Vagina (tissue), 2 donors: ENCODE data around the gene TSPAN5. TPM values are rescaled to one million over a fixed set of nuclear protein-coding genes. Genes with fewer than 3 reads are reported as not detected.

Experiments used
- DNase-seq, 2 donors: peaks; one replicate each; pipeline ENCODE4 v3.0.0-alpha.2; 2017; ENCODE audit errors: extremely low spot score in 2 of 2
- H3K27ac ChIP-seq: fragments of 200-600 bp; sonication (generic); one replicate; pipeline ENCODE4 v1.5.1; 2019
- H3K27me3 ChIP-seq: fragments of 200-600 bp; sonication (generic); one replicate; pipeline ENCODE4 v1.5.1; 2019
- H3K36me3 ChIP-seq, 2 donors: fragments of 200-600 bp; sonication (generic); one replicate each; pipeline ENCODE4 v1.5.1; 2017 to 2019
- H3K4me1 ChIP-seq: fragments of 200-600 bp; sonication (generic); one replicate; pipeline ENCODE4 v1.5.1; 2019
- H3K4me3 ChIP-seq, 2 donors: fragments of 200-600 bp; sonication (generic); 1 replicate in 1 of 2; 2 replicates in 1 of 2; pipeline ENCODE4 v1.5.1; 2016 to 2019
- H3K9me3 ChIP-seq: fragments of 200-600 bp; sonication (generic); one replicate; pipeline ENCODE4 v1.5.1; 2019
- POLR2A ChIP-seq, 2 donors: fragments of 450-650 bp; IDR thresholded peaks; one replicate each; pipeline ENCODE4 v1.6.1; 2017; ENCODE audit warnings: antibody characterized with exemption in 2 of 2, mild to moderate bottlenecking in 2 of 2, moderate library complexity in 2 of 2
- POLR2AphosphoS5 ChIP-seq, 2 donors: sonication (generic); formaldehyde crosslinking; IDR thresholded peaks; one replicate each; pipeline ENCODE4 v1.9.0; 2017; ENCODE audit warnings: antibody characterized with exemption in 2 of 2, mild to moderate bottlenecking in 2 of 2, low read depth in 1 of 2; ENCODE audit not compliant: insufficient read depth in 1 of 2
- intact Hi-C: fragments of 100-400 bp; cut with DNase I; formaldehyde crosslinking; loops from one replicate; pipeline ENCODE4 v1.15.1; 2023
- total RNA-seq: library from RNA; depleted of rRNA; stranded (reverse); fragments of >200 nt; gene quantifications from one replicate; pipeline ENCODE4 v1.2.3, GENCODE V29; 2016
- TF ChIP-seq, protein P1 (sequence below), 3 experiments: fragments of 450-650 bp in 2 of 3; fragments of 200-600 bp in 1 of 3; sonication (generic) in 1 of 3; IDR thresholded peaks; one replicate each; pipeline ENCODE4 v1.5.1; 2017 to 2019; ENCODE audit warnings: antibody characterized with exemption in 3 of 3, mild to moderate bottlenecking in 2 of 3, moderate library complexity in 2 of 3

The TSPAN5 gene
- total RNA-seq, 1 donor from 2014 or later, result 15.5 TPM

DNA sequence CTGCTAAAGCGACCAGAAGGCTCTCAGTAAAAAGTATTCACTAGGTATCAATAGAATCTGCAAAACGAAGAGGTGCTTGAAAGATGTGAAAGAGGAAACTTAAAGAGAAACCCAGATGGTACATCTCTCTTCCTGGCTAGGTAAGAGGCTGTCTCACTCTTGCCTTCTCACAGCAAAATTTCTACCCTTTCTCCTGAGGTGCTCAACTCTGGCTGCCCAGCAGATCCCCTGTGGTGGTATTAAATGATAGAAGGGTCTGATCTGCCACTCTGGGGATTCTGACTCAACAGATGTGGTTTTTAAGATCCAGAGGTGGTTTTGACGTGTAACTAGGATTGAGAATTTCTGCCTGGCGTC lies 14.9 kb upstream of the TSPAN5 start:
- intact Hi-C loops, result no loop called here
- Histone ChIP-seq H3K4me1 (no peaks in the 10 kb centered on the region), H3K36me3 (no peaks in the 10 kb centered on the region), H3K9me3 (no peaks in the 10 kb centered on the region), H3K27ac (no peak overlapping the region), H3K4me3 (no peak overlapping the region), H3K27me3 (no peaks in the 10 kb centered on the region)
- TF ChIP-seq, protein P1, sequence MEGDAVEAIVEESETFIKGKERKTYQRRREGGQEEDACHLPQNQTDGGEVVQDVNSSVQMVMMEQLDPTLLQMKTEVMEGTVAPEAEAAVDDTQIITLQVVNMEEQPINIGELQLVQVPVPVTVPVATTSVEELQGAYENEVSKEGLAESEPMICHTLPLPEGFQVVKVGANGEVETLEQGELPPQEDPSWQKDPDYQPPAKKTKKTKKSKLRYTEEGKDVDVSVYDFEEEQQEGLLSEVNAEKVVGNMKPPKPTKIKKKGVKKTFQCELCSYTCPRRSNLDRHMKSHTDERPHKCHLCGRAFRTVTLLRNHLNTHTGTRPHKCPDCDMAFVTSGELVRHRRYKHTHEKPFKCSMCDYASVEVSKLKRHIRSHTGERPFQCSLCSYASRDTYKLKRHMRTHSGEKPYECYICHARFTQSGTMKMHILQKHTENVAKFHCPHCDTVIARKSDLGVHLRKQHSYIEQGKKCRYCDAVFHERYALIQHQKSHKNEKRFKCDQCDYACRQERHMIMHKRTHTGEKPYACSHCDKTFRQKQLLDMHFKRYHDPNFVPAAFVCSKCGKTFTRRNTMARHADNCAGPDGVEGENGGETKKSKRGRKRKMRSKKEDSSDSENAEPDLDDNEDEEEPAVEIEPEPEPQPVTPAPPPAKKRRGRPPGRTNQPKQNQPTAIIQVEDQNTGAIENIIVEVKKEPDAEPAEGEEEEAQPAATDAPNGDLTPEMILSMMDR (IDR thresholded peaks at IDR 0.05), result no peak
- no peak for TF ChIP-seq POLR2AphosphoS5 (IDR thresholded peaks at IDR 0.05; ENCODE audit: insufficient read depth in 1 of 2, low read depth in 1 of 2)
- no peak for TF ChIP-seq POLR2A (IDR thresholded peaks at IDR 0.05)
- DNase-seq, result no peak

DNA sequence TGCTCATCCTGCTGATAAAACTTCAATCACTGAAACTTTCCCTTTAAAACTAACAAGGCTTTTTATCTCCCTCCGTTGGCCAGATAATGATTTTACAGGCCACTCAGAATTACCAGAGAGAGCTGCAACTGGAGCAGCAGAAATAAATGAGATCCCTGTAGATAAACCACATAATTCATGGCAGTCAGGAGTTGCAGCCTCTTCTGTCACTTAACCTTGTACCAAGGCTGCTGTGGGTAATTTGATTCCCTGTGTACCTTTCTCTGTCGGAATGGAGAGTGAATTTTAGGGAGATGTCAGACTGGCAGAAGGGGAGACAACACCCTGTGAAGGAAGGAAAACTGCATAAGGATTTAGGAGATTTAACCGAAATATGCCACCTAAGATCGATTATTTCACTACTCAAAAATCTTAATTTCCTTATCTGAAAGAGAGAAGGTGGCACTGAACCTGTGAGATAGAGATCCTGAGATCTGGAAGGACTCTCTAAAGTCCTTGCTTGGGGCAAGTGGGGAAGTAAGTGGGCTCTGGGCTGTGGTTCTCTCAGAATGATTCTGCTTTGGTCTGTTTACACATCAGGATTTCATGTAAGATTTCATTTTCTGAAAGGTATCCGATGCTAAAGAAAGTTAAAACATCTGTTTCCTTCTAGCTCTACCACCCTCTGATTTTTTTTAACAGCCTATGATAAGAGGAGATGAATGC lies 14.3 kb upstream of the TSPAN5 start:
- no peak overlapping the region for H3K27ac ChIP-seq
- intact Hi-C loops, result no loop called here
- no peaks in the 10 kb centered on the region for H3K9me3 ChIP-seq
- TF ChIP-seq POLR2A (IDR thresholded peaks at IDR 0.05), result no peak
- TF ChIP-seq POLR2AphosphoS5 (IDR thresholded peaks at IDR 0.05; ENCODE audit: insufficient read depth in 1 of 2, low read depth in 1 of 2), result no peak
- TF ChIP-seq, protein P1 (IDR thresholded peaks at IDR 0.05), result no peak
- no peaks in the 10 kb centered on the region for H3K4me1 ChIP-seq
- no peak for DNase-seq
- H3K27me3 ChIP-seq, result no peaks in the 10 kb centered on the region
- no peaks in the 10 kb centered on the region for H3K36me3 ChIP-seq
- H3K4me3 ChIP-seq, result no peak overlapping the region

DNA sequence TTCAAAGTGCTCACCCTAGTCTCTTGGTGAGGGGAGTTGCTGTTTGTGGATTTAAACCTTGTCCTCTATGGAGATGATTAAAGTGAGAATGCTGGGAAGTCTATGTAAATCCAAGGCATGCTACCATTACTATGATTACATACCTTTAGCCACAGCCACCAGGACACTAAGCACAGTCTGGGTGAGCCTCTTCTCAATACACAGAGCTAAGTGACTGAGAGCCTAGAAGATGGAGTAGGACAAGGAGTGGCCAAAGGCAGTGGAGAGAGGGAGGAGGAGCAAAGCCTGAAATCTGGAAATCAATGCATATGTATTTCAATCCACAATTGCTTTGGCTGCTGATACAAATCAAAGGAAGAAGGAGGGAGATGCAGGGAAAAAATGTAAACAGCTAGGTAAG lies 12.7 kb upstream of the TSPAN5 start:
- Histone ChIP-seq H3K36me3 (no peaks in the 10 kb centered on the region), H3K27me3 (no peaks in the 10 kb centered on the region), H3K27ac (no peak overlapping the region), H3K4me3 (no peak overlapping the region), H3K4me1 (no peaks in the 10 kb centered on the region), H3K9me3 (no peaks in the 10 kb centered on the region)
- no peak for DNase-seq
- TF ChIP-seq, protein P1 (IDR thresholded peaks at IDR 0.05), result no peak
- TF ChIP-seq POLR2AphosphoS5 (IDR thresholded peaks at IDR 0.05; ENCODE audit: insufficient read depth in 1 of 2, low read depth in 1 of 2) (no peak), POLR2A (IDR thresholded peaks at IDR 0.05) (no peak)
- intact Hi-C loops, result no loop called here

DNA sequence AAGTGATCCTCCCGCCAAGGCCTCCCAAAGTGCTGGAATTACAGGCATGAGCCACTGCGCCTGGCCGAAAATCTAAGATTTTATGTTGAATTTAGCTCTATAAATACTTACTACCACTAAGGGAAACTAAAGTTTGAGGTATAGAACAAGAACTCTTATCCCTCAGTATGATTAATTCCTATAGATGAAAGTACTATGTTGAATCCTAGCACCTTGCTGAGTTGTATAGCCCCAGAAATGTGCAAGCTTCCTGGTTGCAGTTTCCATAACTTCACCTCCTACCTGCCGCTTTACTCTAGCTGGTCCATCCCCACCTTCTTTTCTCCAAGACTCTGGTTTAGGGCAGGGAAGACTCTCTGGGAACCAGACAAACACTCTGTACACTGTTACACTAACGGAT lies 11.8 kb upstream of the TSPAN5 start:
- Histone ChIP-seq H3K4me1 (no peaks in the 10 kb centered on the region), H3K9me3 (no peaks in the 10 kb centered on the region), H3K4me3 (no peak overlapping the region), H3K27ac (no peak overlapping the region), H3K27me3 (no peaks in the 10 kb centered on the region), H3K36me3 (no peaks in the 10 kb centered on the region)
- DNase-seq, result no peak
- TF ChIP-seq, protein P1 (IDR thresholded peaks at IDR 0.05), result no peak
- TF ChIP-seq POLR2A (IDR thresholded peaks at IDR 0.05), result no peak
- no peak for TF ChIP-seq POLR2AphosphoS5 (IDR thresholded peaks at IDR 0.05; ENCODE audit: insufficient read depth in 1 of 2, low read depth in 1 of 2)
- intact Hi-C loops, result no loop called here

DNA sequence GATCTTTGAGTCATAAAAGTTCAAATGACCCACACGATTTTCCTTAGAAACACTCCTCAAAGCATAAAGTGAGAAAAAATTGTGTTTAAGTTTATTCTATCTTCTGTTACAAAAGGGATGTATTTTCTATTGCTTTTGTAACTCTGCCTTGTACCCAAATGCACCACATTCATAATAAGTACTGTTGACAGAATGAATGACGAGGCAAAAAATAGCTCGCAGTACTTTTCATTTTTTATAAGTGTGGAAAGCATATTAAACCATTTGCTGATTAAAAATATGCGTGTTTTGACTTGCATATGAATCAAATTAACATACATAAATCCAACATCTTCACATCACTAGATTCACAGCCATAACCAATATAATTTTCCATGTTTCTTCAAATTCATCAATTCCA lies 11.2 kb upstream of the TSPAN5 start:
- no peak for TF ChIP-seq POLR2AphosphoS5 (IDR thresholded peaks at IDR 0.05; ENCODE audit: insufficient read depth in 1 of 2, low read depth in 1 of 2)
- TF ChIP-seq POLR2A (IDR thresholded peaks at IDR 0.05), result no peak
- TF ChIP-seq, protein P1 (IDR thresholded peaks at IDR 0.05), result no peak
- Histone ChIP-seq H3K27ac (no peak overlapping the region), H3K4me1 (no peaks in the 10 kb centered on the region), H3K27me3 (no peaks in the 10 kb centered on the region), H3K9me3 (no peaks in the 10 kb centered on the region), H3K36me3 (no peaks in the 10 kb centered on the region), H3K4me3 (no peak overlapping the region)
- intact Hi-C loops, result no loop called here
- no peak for DNase-seq
